K562 (cell line): ENCODE results near the gene MAP1A. TPM values are rescaled to one million over a fixed set of nuclear protein-coding genes. Genes with fewer than 3 reads are reported as not detected.

Experiments
- ATAC-seq: fragments of 200-7000 bp; cut with Tn5 transposase; 3 replicates; pipeline ENCODE4 v1.9.1; 2020; ENCODE audit warnings: moderate library complexity
- BruUV-seq: library from RNA; stranded (reverse); fragments of 400-500 nt; replicated peaks from 2 replicates; lab custom pipeline; 2021; lab: Mats Ljungman, UMichigan
- CTCF ChIA-PET: fragments of 300-600 bp; formaldehyde crosslinking; extraction: SDS; loops from one replicate; lab custom pipeline; 2021; ENCODE audit warnings: low intra/inter-chr PET ratio; lab: Yijun Ruan, JAX
- POLR2A ChIA-PET: fragments of 300-600, 350-650 bp; sonication (Branson Sonifier 250); formaldehyde crosslinking; extraction: SDS; loops from one replicate; lab custom pipeline; 2021; ENCODE audit warnings: antibody characterized with exemption, inconsistent platforms; lab: Yijun Ruan, JAX
- DNase-seq, 4 experiments: peaks; one replicate each; pipeline versions ENCODE4 v3.0.0 to v3.0.0-alpha.2; 2011 to 2018; ENCODE audit warnings: low spot score in 3 of 4, mixed read lengths in 3 of 4; ENCODE audit errors: extremely low read depth in 1 of 4
- FAIRE-seq: peaks from 2 replicates; lab custom pipeline; 2011; peaks lifted over from hg19 to GRCh38; lab: Jason Lieb, UNC
- H2AFZ ChIP-seq: 2 replicates; pipeline ENCODE4 v1.6.0; 2011; ENCODE audit warnings: low read depth, low read length, control low read depth, inconsistent platforms
- H3K27ac ChIP-seq: fragments of 200-600 bp; 3 replicates; pipeline ENCODE4 v1.8.0; 2011; ENCODE audit warnings: low read depth, mild to moderate bottlenecking, control low read depth, inconsistent platforms, low read length, moderate library complexity, mixed read lengths; ENCODE audit errors: extremely low read depth
- H3K27me3 ChIP-seq, 2 experiments: fragments of 300-600 bp in 1 of 2; 2 replicates in 1 of 2; 3 replicates in 1 of 2; pipeline versions ENCODE4 v1.6.0 to v1.8.0; 2011; ENCODE audit warnings: inconsistent platforms in 2 of 2, low read length in 2 of 2, mild to moderate bottlenecking in 1 of 2, mixed read lengths in 1 of 2, moderate library complexity in 1 of 2; ENCODE audit not compliant: control insufficient read depth in 2 of 2, insufficient read depth in 2 of 2
- H3K36me3 ChIP-seq: fragments of 300-600 bp; 3 replicates; pipeline ENCODE4 v1.8.0; 2011; ENCODE audit warnings: mild to moderate bottlenecking, low read length, inconsistent platforms; ENCODE audit not compliant: control insufficient read depth, insufficient read depth
- H3K4me1 ChIP-seq, 2 experiments: fragments of 200-600 bp in 1 of 2; replicated peaks in 1 of 2; 2 replicates in 1 of 2; 3 replicates in 1 of 2; pipeline versions ENCODE4 v1.5.1 to v1.8.0; 2011; ENCODE audit warnings: inconsistent platforms in 2 of 2, low read length in 2 of 2, mild to moderate bottlenecking in 1 of 2, mixed read lengths in 1 of 2, moderate library complexity in 1 of 2; ENCODE audit not compliant: control insufficient read depth in 2 of 2, insufficient read depth in 2 of 2
- H3K4me2 ChIP-seq: 2 replicates; pipeline ENCODE4 v1.6.1; 2011; ENCODE audit warnings: low read length, control low read depth, inconsistent platforms, mixed read lengths; ENCODE audit not compliant: insufficient read depth
- H3K4me3 ChIP-seq: fragments of 200-600 bp; sonication (generic), shearing (Covaris generic); 2 replicates; pipeline ENCODE4 v1.5.1; 2016; ENCODE audit warnings: control low read depth, inconsistent platforms
- H3K79me2 ChIP-seq: fragments of 200-600 bp; 3 replicates; pipeline ENCODE4 v1.8.0; 2011; ENCODE audit warnings: low read length, inconsistent platforms; ENCODE audit not compliant: control insufficient read depth, insufficient read depth
- H3K9ac ChIP-seq, 2 experiments: 2 replicates each; pipeline versions ENCODE4 v1.6.0 to v1.6.1; 2011; ENCODE audit warnings: low read depth in 2 of 2, low read length in 2 of 2, control low read depth in 1 of 2, inconsistent platforms in 1 of 2, mild to moderate bottlenecking in 1 of 2, mixed read lengths in 1 of 2; ENCODE audit not compliant: insufficient read depth in 1 of 2
- H3K9me1 ChIP-seq: one replicate; pipeline ENCODE4 v1.6.0; 2011; ENCODE audit warnings: inconsistent platforms, mild to moderate bottlenecking, low read length, moderate library complexity; ENCODE audit not compliant: control insufficient read depth, insufficient read depth
- H3K9me3 ChIP-seq: replicated peaks from 2 replicates; pipeline ENCODE4 v1.5.1; 2011; ENCODE audit warnings: low read depth, low read length, inconsistent platforms; ENCODE audit not compliant: control insufficient read depth, insufficient read depth
- H4K20me1 ChIP-seq: replicated peaks from 2 replicates; pipeline ENCODE4 v1.6.1; 2011; ENCODE audit warnings: low read length, inconsistent platforms, mixed read lengths; ENCODE audit not compliant: control insufficient read depth, insufficient read depth
- HEY1 ChIP-seq: fragments of 250-450 bp; sonication (Bioruptor Pico); IDR thresholded peaks from 2 replicates; pipeline ENCODE4 v1.5.0; 2020; ENCODE audit warnings: mild to moderate bottlenecking, moderate library complexity, borderline replicate concordance
- HMG20B ChIP-seq: fragments of 250-450 bp; sonication (Bioruptor Pico); IDR thresholded peaks from 2 replicates; pipeline ENCODE4 v1.5.0; 2021; ENCODE audit warnings: mild to moderate bottlenecking
- HMGN3 ChIP-seq: IDR thresholded peaks from 2 replicates; pipeline ENCODE4 v1.6.1; 2011; ENCODE audit warnings: borderline replicate concordance, low read depth, mild to moderate bottlenecking, mixed read lengths, low read length; ENCODE audit not compliant: insufficient read length; ENCODE audit errors: extremely low read depth
- PHF20 ChIP-seq: fragments of 450-650 bp; IDR thresholded peaks from 2 replicates; pipeline ENCODE4 v1.6.1; 2018; ENCODE audit not compliant: partially characterized antibody
- PYGO2 ChIP-seq: fragments of 450-650 bp; IDR thresholded peaks from 2 replicates; pipeline ENCODE4 v1.6.1; 2016; ENCODE audit warnings: mild to moderate bottlenecking, missing genetic modification characterization, moderate library complexity, missing compliant biosample characterization
- SREBF2 ChIP-seq: sonication (generic); formaldehyde crosslinking; IDR thresholded peaks from 2 replicates; pipeline ENCODE4 v1.4.0; 2020; ENCODE audit warnings: mild to moderate bottlenecking, missing genetic modification reagents
- WGBS: fragments of 100-300 bp; shearing (Covaris generic); methylation state at CpG from one replicate; pipeline ENCODE4 v1.1.6; 2016; ENCODE audit warnings: low coverage, mixed read lengths; ENCODE audit not compliant: insufficient coverage; ENCODE audit errors: missing lambda C conversion rate; 5-methylcytosine and 5-hydroxymethylcytosine counted together
- in situ Hi-C: fragments of 300-500 bp; cut with MboI; formaldehyde crosslinking; loops from 4 replicates; pipeline ENCODE4 v1.15.0; 2018; ENCODE audit warnings: inconsistent platforms, mixed read lengths
- intact Hi-C: fragments of 100-400 bp; cut with micrococcal nuclease; formaldehyde crosslinking; loops from 2 replicates; pipeline ENCODE4 v1.14.2; 2022
- polyA plus RNA-seq, 8 experiments: library from polyadenylated mRNA; depleted of rRNA in 4 of 8; stranded (reverse) in 5 of 8; unstranded in 3 of 8; fragments of >200 nt; fragmentation: Nextera tagmentation in 2 of 8; fragmentation: Illumina TruSeq in 1 of 8; extraction: Ambion mirVana in 2 of 8; extraction: Trizol in 1 of 8; gene quantifications; 2 replicates each; pipeline versions ENCODE4 v1.2.1 to v1.2.3, GENCODE V29; 2011 to 2014; ENCODE audit warnings: inconsistent platforms in 1 of 8, missing spikeins in 1 of 8
- total RNA-seq, 7 experiments: library from RNA; depleted of rRNA in 6 of 7; stranded (reverse); fragments of >200 nt in 6 of 7; fragmentation: Illumina TruSeq in 2 of 7; extraction: Trizol in 2 of 7; gene quantifications; 2 replicates each; pipeline versions ENCODE4 v1.2.1 to v1.2.3, GENCODE V29; 2011 to 2021; ENCODE audit warnings: low replicate concordance in 1 of 7
- TF ChIP-seq, protein P1 (sequence below): fragments of 250-450 bp; sonication (Bioruptor Pico); IDR thresholded peaks from 2 replicates; pipeline ENCODE4 v1.4.0; 2020; ENCODE audit warnings: mild to moderate bottlenecking

Gene MAP1A
- total and polyA plus RNA-seq, 9 of the 15 experiments (the other 6 are each of a cell fraction or from before 2014, with no cell fraction given), result 2.0 to 20.3 (median 7.3) TPM

DNA sequence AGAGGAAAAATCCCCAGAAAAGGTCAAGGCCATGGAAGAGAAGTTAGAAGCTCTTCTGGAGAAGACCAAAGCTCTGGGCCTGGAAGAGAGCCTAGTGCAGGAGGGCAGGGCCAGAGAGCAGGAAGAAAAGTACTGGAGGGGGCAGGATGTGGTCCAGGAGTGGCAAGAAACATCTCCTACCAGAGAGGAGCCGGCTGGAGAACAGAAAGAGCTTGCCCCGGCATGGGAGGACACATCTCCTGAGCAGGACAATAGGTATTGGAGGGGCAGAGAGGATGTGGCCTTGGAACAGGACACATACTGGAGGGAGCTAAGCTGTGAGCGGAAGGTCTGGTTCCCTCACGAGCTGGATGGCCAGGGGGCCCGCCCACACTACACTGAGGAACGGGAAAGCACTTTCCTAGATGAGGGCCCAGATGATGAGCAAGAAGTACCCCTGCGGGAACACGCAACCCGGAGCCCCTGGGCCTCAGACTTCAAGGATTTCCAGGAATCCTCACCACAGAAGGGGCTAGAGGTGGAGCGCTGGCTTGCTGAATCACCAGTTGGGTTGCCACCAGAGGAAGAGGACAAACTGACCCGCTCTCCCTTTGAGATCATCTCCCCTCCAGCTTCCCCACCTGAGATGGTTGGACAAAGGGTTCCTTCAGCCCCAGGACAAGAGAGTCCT lies 9.0 kb downstream of the MAP1A start:
- WGBS, result 51% methylated on average over 10 of the region's 11 CpGs
- Histone ChIP-seq H4K20me1 (peaks cover 5% of the 10 kb centered on the region; the same call in 1 of the 2 replicates), H3K9me1 (peaks cover 7% of the 10 kb centered on the region), H3K9me3 (no peaks in the 10 kb centered on the region), H3K4me3 (no peak overlapping the region)
- intact Hi-C loops, result no loop called here
- TF ChIP-seq HEY1 (CRISPR knock-in tag) (no peak), PHF20 (no peak), HMG20B (CRISPR knock-in tag) (no peak), PYGO2 (no peak), HMGN3 (no peak), SREBF2 (CRISPR knock-in tag) (no peak)
- TF ChIP-seq, protein P1, sequence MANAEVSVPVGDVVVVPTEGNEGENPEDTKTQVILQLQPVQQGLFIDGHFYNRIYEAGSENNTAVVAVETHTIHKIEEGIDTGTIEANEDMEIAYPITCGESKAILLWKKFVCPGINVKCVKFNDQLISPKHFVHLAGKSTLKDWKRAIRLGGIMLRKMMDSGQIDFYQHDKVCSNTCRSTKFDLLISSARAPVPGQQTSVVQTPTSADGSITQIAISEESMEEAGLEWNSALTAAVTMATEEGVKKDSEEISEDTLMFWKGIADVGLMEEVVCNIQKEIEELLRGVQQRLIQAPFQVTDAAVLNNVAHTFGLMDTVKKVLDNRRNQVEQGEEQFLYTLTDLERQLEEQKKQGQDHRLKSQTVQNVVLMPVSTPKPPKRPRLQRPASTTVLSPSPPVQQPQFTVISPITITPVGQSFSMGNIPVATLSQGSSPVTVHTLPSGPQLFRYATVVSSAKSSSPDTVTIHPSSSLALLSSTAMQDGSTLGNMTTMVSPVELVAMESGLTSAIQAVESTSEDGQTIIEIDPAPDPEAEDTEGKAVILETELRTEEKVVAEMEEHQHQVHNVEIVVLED (CRISPR knock-in tag), result no peak
- TF ChIP-seq, all 486 proteins: peak for 0
- in situ Hi-C loops, result no loop called here
- Histone ChIP-seq H3K9ac (peak overlapping the region in 1 of 2 experiments; percentile 61; a peak in 1 of 4 replicates), H2AFZ (no peak overlapping the region), H3K4me2 (no peak overlapping the region), H3K27me3 (no peaks in the 10 kb centered on the region), H3K27ac (no peak overlapping the region), H3K4me1 (peaks cover 4 to 12% of the 10 kb centered on the region in 2 experiments; a peak in 3 of 5 replicates), H3K36me3 (peaks cover 51% of the 10 kb centered on the region; the same call in 2 of the 3 replicates), H3K79me2 (no peaks in the 10 kb centered on the region)
- DNase-seq (peak in 1 of 4 experiments; percentile 3), FAIRE-seq (peak; percentile 32), ATAC-seq (no peak)
- ChIA-PET CTCF (no interaction called here), POLR2A (interaction anchor here (0.8 to 4.5 kb wide), 2 partner anchors 12 to 29 kb away, joined by 3 to 63 read pairs; partner anchors contain the start of gene MAP1A)
- BruUV-seq, result no TSS peak
